Measurements from ENCODE around the gene DENND5A.
"Not testable (repeated sequence)": the region's sequence is repeated elsewhere in the genome, so short reads cannot be mapped to it uniquely, and the experiment has no call there.

Gene DENND5A

DNA sequence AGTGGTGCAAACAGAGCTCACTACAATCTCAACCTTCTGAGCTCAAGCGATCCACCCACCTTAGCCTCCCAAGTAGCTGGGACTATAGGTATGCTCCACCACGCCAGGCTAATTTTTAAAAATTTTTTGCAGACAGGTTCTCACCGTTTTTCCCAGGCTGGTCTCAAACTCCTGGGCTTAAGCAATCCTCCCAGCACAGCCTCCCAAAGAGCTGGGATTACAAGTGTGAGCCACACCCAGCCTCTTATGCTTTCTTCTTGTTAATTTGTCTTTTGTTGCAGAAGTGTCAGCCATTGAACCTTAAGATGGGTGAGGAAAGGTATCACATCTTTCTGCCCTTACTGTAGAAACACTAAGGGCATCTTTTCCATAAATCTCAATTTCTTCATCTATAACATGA, 34.9 kb downstream of the DENND5A start:
- Histone ChIP-seq H3K27ac (ENCODE audit: low read length) (no peak overlapping the region), H3K4me1 (ENCODE audit: insufficient read depth, low read length) (peaks cover 39% of the 10 kb centered on the region), H3K27me3 (ENCODE audit: insufficient read depth, low read length) (peaks cover 25% of the 10 kb centered on the region; the same call in 1 of the 2 replicates), H3K36me3 (ENCODE audit: insufficient read depth, low read depth, low read length) (no peaks in the 10 kb centered on the region), H3K9ac (ENCODE audit: low read depth, low read length) (no peak overlapping the region), H3K9me3 (ENCODE audit: insufficient read depth, low read depth, low read length) (peaks cover 6% of the 10 kb centered on the region; the same call in 1 of the 2 replicates), H3K4me3 (ENCODE audit: low read length) (no peak overlapping the region)

DNA sequence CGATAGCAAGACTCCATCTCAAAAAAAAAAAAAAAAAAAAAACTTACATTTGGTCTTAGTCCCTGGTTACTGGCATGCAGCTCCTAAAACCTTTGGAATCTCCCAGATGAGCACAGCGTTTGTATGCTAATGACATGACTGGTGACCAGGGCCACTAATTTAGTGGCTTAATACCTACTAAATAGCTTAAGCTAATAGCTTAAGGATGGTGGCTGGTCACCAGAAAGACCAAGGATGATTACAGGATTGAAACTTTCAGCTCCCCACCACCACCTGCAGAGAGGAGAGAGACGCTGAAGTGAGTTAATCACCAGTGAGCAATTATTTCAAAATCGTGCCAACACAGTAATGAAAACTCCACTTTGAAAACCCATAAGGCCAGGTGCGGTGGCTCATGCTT, 37.1 kb downstream of the DENND5A start:
- Histone ChIP-seq H3K9me3 (ENCODE audit: insufficient read depth, low read depth, low read length) (no peaks in the 10 kb centered on the region), H3K27ac (ENCODE audit: low read length) (no peak overlapping the region), H3K9ac (ENCODE audit: low read depth, low read length) (no peak overlapping the region), H3K27me3 (ENCODE audit: insufficient read depth, low read length) (peaks cover 21% of the 10 kb centered on the region; the same call in 1 of the 2 replicates), H3K4me3 (ENCODE audit: low read length) (no peak overlapping the region), H3K4me1 (ENCODE audit: insufficient read depth, low read length) (peaks cover 39% of the 10 kb centered on the region), H3K36me3 (ENCODE audit: insufficient read depth, low read depth, low read length) (no peaks in the 10 kb centered on the region)

DNA sequence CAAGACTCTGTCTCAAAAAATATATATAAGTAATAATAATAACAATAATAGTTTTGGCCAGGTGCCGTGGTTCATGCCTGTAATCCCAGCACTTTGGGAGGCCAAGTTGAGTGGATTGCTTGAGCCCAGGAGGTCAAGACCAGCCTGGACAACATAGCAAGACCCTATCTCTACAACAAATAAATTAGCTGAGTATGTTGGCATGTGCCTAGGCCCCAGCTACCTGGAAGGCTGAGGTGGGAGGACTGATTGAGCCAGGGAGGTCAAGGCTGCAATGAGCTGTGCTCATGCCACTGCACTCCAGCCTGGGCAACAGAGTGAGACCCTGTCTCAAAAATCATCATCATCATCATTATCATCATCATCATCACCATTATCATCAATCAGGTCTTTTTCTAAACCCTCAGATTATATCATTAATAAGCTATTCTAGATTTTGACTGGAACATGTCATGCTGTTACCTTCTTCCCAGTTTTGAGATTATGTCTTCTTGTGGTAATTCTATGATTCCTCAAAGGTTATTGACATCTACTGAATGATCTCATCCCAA, 39.3 kb downstream of the DENND5A start:
- H3K9ac ChIP-seq (ENCODE audit: low read depth, low read length), result no peak overlapping the region
- H3K36me3 ChIP-seq (ENCODE audit: insufficient read depth, low read depth, low read length), result no peaks in the 10 kb centered on the region
- no peak overlapping the region for H3K4me3 ChIP-seq (ENCODE audit: low read length)

DNA sequence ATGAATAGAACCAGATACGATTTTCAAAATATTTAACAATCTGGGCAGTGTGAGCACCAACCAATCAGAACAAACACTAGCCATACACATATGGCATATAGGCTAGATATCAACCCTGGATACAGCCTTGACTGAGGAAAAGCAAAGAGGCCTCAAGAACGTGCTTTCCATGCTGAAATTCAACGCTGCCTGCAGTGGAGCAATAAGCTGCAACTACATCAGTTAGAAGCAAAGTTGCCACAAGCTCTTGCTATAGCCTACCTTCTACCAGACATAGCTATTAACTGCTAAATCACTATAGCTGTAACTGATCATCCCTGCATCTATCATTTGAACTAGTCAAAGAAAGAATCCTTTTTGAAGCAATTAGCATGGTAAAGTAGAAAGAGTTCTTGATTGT, 42.5 kb downstream of the DENND5A start:
- Histone ChIP-seq H3K27me3 (ENCODE audit: insufficient read depth, low read length) (no peaks in the 10 kb centered on the region), H3K4me1 (ENCODE audit: insufficient read depth, low read length) (no peaks in the 10 kb centered on the region), H3K9me3 (ENCODE audit: insufficient read depth, low read depth, low read length) (no peaks in the 10 kb centered on the region), H3K36me3 (ENCODE audit: insufficient read depth, low read depth, low read length) (no peaks in the 10 kb centered on the region), H3K4me3 (ENCODE audit: low read length) (no peak overlapping the region), H3K9ac (ENCODE audit: low read depth, low read length) (no peak overlapping the region), H3K27ac (ENCODE audit: low read length) (no peak overlapping the region)

More for the DNA sequence above, 39.3 kb downstream of the DENND5A start:
- peaks cover 22% of the 10 kb centered on the region for H3K4me1 ChIP-seq (ENCODE audit: insufficient read depth, low read length)
- no peaks in the 10 kb centered on the region for H3K9me3 ChIP-seq (ENCODE audit: insufficient read depth, low read depth, low read length)
- no peak overlapping the region for H3K27ac ChIP-seq (ENCODE audit: low read length)
- peaks cover 6% of the 10 kb centered on the region; the same call in 1 of the 2 replicates for H3K27me3 ChIP-seq (ENCODE audit: insufficient read depth, low read length)

DNA sequence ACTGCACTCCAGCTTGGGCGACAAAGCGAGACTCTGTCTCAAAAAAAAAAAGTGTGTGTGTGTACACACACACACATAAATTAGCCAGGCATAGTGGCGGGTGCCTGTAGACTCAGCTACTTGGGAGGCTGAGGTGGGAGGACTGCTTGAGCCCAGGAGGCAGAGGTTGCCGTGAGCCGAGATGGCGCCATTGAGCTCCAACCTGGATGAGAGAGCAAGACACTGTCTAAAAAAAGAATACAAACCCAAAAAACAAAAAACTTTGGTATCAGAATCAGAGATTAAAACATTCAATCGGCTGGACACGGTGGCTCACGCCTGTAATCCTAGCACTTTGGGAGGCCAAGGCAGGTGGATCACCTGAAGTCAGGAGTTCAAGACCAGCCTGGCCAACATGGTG, 44.3 kb downstream of the DENND5A start:
- not testable (repeated sequence) for H3K27ac ChIP-seq (ENCODE audit: low read length); H3K36me3 ChIP-seq (ENCODE audit: insufficient read depth, low read depth, low read length); H3K9me3 ChIP-seq (ENCODE audit: insufficient read depth, low read depth, low read length); H3K4me3 ChIP-seq (ENCODE audit: low read length); H3K27me3 ChIP-seq (ENCODE audit: insufficient read depth, low read length); H3K9ac ChIP-seq (ENCODE audit: low read depth, low read length); H3K4me1 ChIP-seq (ENCODE audit: insufficient read depth, low read length)

DNA sequence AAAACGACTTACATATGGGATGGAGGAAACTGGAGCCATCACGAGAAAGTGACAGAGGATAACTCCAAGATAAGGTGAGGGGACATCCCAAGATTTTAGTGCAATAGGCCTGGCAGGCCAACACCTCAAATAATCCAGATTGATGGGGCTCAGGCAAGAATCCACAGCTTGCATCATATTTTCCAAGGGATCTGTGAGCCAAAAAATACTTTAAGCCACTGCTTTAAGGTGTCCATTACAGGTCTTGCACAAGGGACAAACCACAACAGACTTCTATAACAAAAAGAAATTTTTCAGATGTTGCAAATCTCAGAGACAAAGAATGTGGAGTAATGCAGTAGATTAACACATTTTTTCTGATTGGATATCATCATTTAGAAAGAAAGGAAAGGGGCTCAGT, 45.6 kb downstream of the DENND5A start:
- Histone ChIP-seq H3K27ac (ENCODE audit: low read length) (no peak overlapping the region), H3K27me3 (ENCODE audit: insufficient read depth, low read length) (no peaks in the 10 kb centered on the region), H3K36me3 (ENCODE audit: insufficient read depth, low read depth, low read length) (no peaks in the 10 kb centered on the region), H3K9me3 (ENCODE audit: insufficient read depth, low read depth, low read length) (no peaks in the 10 kb centered on the region), H3K9ac (ENCODE audit: low read depth, low read length) (no peak overlapping the region), H3K4me3 (ENCODE audit: low read length) (no peak overlapping the region), H3K4me1 (ENCODE audit: insufficient read depth, low read length) (peaks cover 5% of the 10 kb centered on the region; the same call in 1 of the 2 replicates)

DNA sequence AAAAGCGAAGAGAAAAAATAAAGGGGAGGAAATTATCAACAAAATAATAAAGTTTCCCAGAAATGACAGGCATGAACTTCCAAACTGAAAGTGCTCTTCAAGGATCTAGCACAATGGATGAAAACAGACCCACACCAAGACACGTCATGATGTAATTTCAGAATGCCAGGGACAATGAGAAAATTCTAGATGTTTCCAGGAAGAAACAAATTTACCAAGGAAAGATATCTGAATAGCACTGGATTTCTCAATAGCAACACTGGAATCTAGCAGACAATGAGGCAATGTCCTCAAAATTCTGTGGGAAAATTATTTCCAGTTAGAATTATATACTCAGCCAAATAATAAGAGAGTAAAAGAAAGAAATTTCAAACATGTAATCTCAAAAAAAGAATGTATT, 46.0 kb downstream of the DENND5A start:
- Histone ChIP-seq H3K4me1 (ENCODE audit: insufficient read depth, low read length) (peaks cover 5% of the 10 kb centered on the region; the same call in 1 of the 2 replicates), H3K9me3 (ENCODE audit: insufficient read depth, low read depth, low read length) (no peaks in the 10 kb centered on the region), H3K27me3 (ENCODE audit: insufficient read depth, low read length) (no peaks in the 10 kb centered on the region), H3K9ac (ENCODE audit: low read depth, low read length) (no peak overlapping the region), H3K4me3 (ENCODE audit: low read length) (no peak overlapping the region), H3K27ac (ENCODE audit: low read length) (no peak overlapping the region), H3K36me3 (ENCODE audit: insufficient read depth, low read depth, low read length) (no peaks in the 10 kb centered on the region)

DNA sequence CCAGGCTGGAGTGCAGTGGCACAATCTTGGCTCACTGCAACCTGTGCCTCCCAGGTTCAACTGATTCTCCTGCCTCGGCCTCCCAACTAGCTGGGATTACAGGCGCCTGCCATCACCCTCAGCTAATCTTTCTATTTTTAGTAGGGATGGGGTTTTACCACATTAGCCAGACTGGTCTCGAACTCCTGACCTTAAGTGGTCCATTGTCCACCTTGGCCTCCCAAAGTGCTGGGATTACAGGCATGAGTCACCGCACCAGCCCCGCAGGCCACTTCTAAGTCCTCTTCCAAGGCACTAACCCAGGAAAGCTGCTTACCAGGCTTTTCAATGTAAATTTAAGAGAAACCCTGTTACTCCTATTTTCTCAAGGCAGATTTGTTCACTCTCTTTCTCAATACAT, 50.4 kb downstream of the DENND5A start:
- H3K9ac ChIP-seq (ENCODE audit: low read depth, low read length), result no peak overlapping the region
- no peaks in the 10 kb centered on the region for H3K9me3 ChIP-seq (ENCODE audit: insufficient read depth, low read depth, low read length)
- H3K36me3 ChIP-seq (ENCODE audit: insufficient read depth, low read depth, low read length), result no peaks in the 10 kb centered on the region
- no peak overlapping the region for H3K27ac ChIP-seq (ENCODE audit: low read length)
- H3K4me3 ChIP-seq (ENCODE audit: low read length), result no peak overlapping the region
- H3K27me3 ChIP-seq (ENCODE audit: insufficient read depth, low read length), result no peaks in the 10 kb centered on the region
- peaks cover 5% of the 10 kb centered on the region; the same call in 1 of the 2 replicates for H3K4me1 ChIP-seq (ENCODE audit: insufficient read depth, low read length)

DNA sequence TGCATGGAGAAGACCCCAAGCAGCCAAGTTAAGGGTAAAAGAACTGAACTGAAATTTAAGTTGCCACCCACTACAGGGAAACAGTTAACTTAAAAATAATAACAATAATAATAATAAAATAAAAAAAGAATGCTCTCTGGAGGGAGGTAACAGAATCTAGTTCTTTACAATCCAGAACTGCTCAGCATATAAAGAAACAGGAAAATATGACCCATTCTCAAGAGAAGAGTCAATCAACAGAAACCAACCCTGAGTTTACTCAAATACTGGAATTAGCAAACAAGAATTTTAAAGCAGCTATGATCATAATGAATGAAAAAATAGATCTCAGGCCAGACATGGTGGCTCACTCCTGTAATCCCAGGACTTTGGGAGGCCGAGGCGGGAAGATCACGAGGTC, 53.8 kb downstream of the DENND5A start:
- no peak overlapping the region for H3K4me3 ChIP-seq (ENCODE audit: low read length)
- peaks cover 10% of the 10 kb centered on the region; the same call in 1 of the 2 replicates for H3K4me1 ChIP-seq (ENCODE audit: insufficient read depth, low read length)
- no peak overlapping the region for H3K9ac ChIP-seq (ENCODE audit: low read depth, low read length)
- no peaks in the 10 kb centered on the region for H3K27me3 ChIP-seq (ENCODE audit: insufficient read depth, low read length)
- H3K27ac ChIP-seq (ENCODE audit: low read length), result no peak overlapping the region
- H3K9me3 ChIP-seq (ENCODE audit: insufficient read depth, low read depth, low read length), result no peaks in the 10 kb centered on the region
- peaks cover 4% of the 10 kb centered on the region; the same call in 1 of the 2 replicates for H3K36me3 ChIP-seq (ENCODE audit: insufficient read depth, low read depth, low read length)

DNA sequence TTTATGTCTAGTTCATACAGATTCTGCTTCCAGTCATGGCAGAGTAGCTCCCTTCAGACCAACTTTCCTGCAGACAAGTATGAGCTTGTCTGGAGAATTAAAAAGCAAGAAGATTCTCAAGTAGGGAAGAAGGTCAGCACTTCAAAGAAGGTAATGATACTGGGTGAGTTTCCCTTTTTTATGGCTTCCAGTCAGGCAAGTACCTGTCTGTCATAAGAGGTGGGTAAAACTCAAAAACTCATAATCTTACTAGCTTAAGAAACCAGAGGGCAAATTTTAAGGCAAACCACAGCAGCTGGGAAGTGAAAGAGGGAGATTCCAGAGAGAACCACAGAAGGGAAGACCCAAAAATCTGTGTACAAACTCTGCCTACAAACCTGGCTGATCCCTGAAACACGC, 54.2 kb downstream of the DENND5A start:
- Histone ChIP-seq H3K27me3 (ENCODE audit: insufficient read depth, low read length) (no peaks in the 10 kb centered on the region), H3K27ac (ENCODE audit: low read length) (no peak overlapping the region), H3K4me3 (ENCODE audit: low read length) (no peak overlapping the region), H3K36me3 (ENCODE audit: insufficient read depth, low read depth, low read length) (peaks cover 6% of the 10 kb centered on the region; the same call in 1 of the 2 replicates), H3K9ac (ENCODE audit: low read depth, low read length) (no peak overlapping the region), H3K4me1 (ENCODE audit: insufficient read depth, low read length) (peaks cover 10% of the 10 kb centered on the region; the same call in 1 of the 2 replicates), H3K9me3 (ENCODE audit: insufficient read depth, low read depth, low read length) (no peaks in the 10 kb centered on the region)

DNA sequence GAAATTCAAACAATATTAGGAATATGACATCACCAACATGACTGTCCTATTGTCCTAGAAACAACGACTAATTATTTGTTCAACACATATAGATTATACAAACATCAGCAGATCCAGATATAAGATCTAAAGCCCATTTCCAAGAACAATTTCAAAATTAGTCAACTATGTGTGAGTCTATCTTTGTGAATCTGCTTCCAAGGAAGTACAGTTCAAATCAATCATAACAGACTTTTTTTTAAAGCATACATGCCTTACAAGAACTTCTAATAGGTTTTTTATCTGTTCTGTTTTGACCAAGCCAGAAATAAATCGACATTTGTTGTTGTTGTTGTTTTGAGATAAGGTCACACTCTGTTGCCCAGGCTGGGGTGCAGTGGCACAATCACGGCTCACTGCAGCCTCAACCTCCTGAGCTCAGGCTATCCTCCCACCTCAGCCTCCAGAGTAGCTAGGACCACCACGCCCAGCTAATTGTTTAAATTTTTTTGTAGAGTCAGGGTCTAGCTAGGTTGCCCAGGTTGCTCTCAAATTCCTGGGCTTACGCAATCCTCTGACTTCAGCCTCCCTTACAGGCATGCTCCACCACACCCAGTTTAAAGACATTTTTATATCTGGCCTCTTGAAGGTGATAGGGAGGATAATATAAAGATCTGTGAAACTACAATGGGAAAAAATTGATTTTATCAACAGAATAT, 54.8 kb downstream of the DENND5A start:
- H3K27ac ChIP-seq (ENCODE audit: low read length), result no peak overlapping the region
- no peaks in the 10 kb centered on the region for H3K27me3 ChIP-seq (ENCODE audit: insufficient read depth, low read length)
- H3K36me3 ChIP-seq (ENCODE audit: insufficient read depth, low read depth, low read length), result peaks cover 6% of the 10 kb centered on the region; the same call in 1 of the 2 replicates
- H3K9me3 ChIP-seq (ENCODE audit: insufficient read depth, low read depth, low read length), result no peaks in the 10 kb centered on the region
- no peak overlapping the region for H3K4me3 ChIP-seq (ENCODE audit: low read length)
- no peak overlapping the region for H3K9ac ChIP-seq (ENCODE audit: low read depth, low read length)
- peaks cover 10% of the 10 kb centered on the region; the same call in 1 of the 2 replicates for H3K4me1 ChIP-seq (ENCODE audit: insufficient read depth, low read length)

DNA sequence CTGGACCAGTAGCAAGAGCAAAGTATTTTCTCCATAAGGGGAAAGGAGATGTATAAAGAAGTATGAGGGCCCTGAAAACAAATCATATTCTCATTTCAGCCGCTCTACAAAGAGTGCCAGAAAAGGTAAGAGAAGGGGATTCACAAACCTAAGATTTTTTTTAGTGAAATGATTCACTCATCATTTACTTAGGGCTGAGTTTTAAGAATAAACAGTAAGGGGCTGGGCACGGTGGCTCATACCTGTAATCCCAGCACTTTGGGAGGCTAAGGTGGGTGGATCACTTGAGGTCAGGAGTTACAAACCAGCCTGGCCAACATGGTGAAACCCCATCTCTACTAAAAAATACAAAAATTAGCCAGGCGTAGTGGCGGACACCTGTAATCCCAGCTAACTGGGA, 55.5 kb downstream of the DENND5A start:
- H3K9ac ChIP-seq (ENCODE audit: low read depth, low read length); H3K27me3 ChIP-seq (ENCODE audit: insufficient read depth, low read length); H3K9me3 ChIP-seq (ENCODE audit: insufficient read depth, low read depth, low read length); H3K4me1 ChIP-seq (ENCODE audit: insufficient read depth, low read length); H3K36me3 ChIP-seq (ENCODE audit: insufficient read depth, low read depth, low read length); H3K4me3 ChIP-seq (ENCODE audit: low read length); H3K27ac ChIP-seq (ENCODE audit: low read length): not testable (repeated sequence)

Measured in iPS-20b (cell line).